Measurements from ENCODE around the gene PRPF38B. TPM values are rescaled to one million over a fixed set of nuclear protein-coding genes. Genes with fewer than 3 reads are reported as not detected.

The PRPF38B gene
- total and polyA plus RNA-seq, 9 of the 15 experiments (the other 6 are each of a cell fraction or from before 2014, with no cell fraction given), result 25.3 to 85.5 (median 66.4) TPM

- H2AFZ ChIP-seq (ENCODE audit: low read depth, low read length), result no peak overlapping the region
- H3K79me2 ChIP-seq (ENCODE audit: control insufficient read depth, insufficient read depth, low read length), result no peaks in the 10 kb centered on the region
- peak; percentile 82 for FAIRE-seq
- no peak overlapping the region for H3K27ac ChIP-seq (ENCODE audit: extremely low read depth, low read depth, low read length)
- CTCF ChIA-PET (ENCODE audit: low intra/inter-chr PET ratio), result interaction anchor here (1.1 to 3.8 kb wide), 3 partner anchors 131 to 862 kb away, joined by 4 to 65 read pairs (median 5); a partner anchor contains a TSS
- peaks cover 0 to 8% of the 10 kb centered on the region in 2 experiments; a peak in 3 of 5 replicates for H3K4me1 ChIP-seq (replicated peaks in 1 of 2; ENCODE audit: control insufficient read depth in 2 of 2, insufficient read depth in 2 of 2, low read length in 2 of 2)
- intact Hi-C loops (cut with micrococcal nuclease) (loop anchor here (1.0 to 10.0 kb wide), 6 partner anchors 49 to 519 kb away; partner anchors contain the start of genes EEIG2 and PRPF38B), in situ Hi-C loops (cut with MboI) (loop anchor here (25.0 kb wide), 1 partner anchor 856 kb away; no protein-coding TSS in a partner anchor)
- H3K9ac ChIP-seq (ENCODE audit: insufficient read depth in 1 of 2, low read depth in 2 of 2, low read length in 2 of 2), result no peak overlapping the region
- peak; percentile 85 for ATAC-seq
- no peaks in the 10 kb centered on the region for H3K36me3 ChIP-seq (ENCODE audit: control insufficient read depth, insufficient read depth, low read length)
- H3K9me3 ChIP-seq (replicated peaks; ENCODE audit: control insufficient read depth, insufficient read depth, low read depth, low read length), result no peaks in the 10 kb centered on the region
- BruUV-seq (replicated peaks), result no TSS peak
- H3K9me1 ChIP-seq (ENCODE audit: control insufficient read depth, insufficient read depth, low read length), result no peaks in the 10 kb centered on the region
- POLR2A ChIA-PET, result interaction anchor here (0.6 to 1.9 kb wide), 3 partner anchors 48 to 1890 kb away, joined by 3 to 9 read pairs (median 3); partner anchors contain the start of gene PRPF38B
- H3K27me3 ChIP-seq (ENCODE audit: control insufficient read depth in 2 of 2, insufficient read depth in 2 of 2, low read length in 2 of 2), result no peaks in the 10 kb centered on the region; a peak in 1 of 5 replicates
- H4K20me1 ChIP-seq (replicated peaks; ENCODE audit: control insufficient read depth, insufficient read depth, low read length), result no peaks in the 10 kb centered on the region
- no peak overlapping the region for H3K4me2 ChIP-seq (ENCODE audit: insufficient read depth, low read length)
- WGBS (ENCODE audit: insufficient coverage, low coverage, missing lambda C conversion rate), result 16% methylated on average over 3 of the region's 3 CpGs
- peak; percentile 31 to 80 (median 46) for DNase-seq (ENCODE audit: extremely low read depth in 1 of 4, low spot score in 3 of 4)
- H3K4me3 ChIP-seq, result no peak overlapping the region
- TF ChIP-seq RAD21 (CRISPR knock-in tag; conservative IDR thresholded peaks at IDR 0.05 in 1 of 2, IDR thresholded peaks at IDR 0.05 in 1 of 2) (peak; percentile 94 to 97), SMAD4 (CRISPR knock-in tag; conservative IDR thresholded peaks at IDR 0.05) (0 out of 2 replicates have a peak, but pooled peaks have one; percentile 24), SMC3 (conservative IDR thresholded peaks at IDR 0.05; ENCODE audit: insufficient read depth, low read depth, low read length) (peak; percentile 89), FOSL1 (tag; conservative IDR thresholded peaks at IDR 0.05) (0 out of 2 replicates have a peak, but pooled peaks have one; percentile 29), ZKSCAN3 (CRISPR knock-in tag; IDR thresholded peaks at IDR 0.05) (no peak), ZBTB26 (CRISPR knock-in tag; IDR thresholded peaks at IDR 0.05) (no peak), DEAF1 (CRISPR knock-in tag; IDR thresholded peaks at IDR 0.05) (peak; percentile 90), USF1 (CRISPR knock-in tag; IDR thresholded peaks at IDR 0.05) (no peak), ZNF384 (IDR thresholded peaks at IDR 0.05; ENCODE audit: low read depth, low read length) (0 out of 2 replicates have a peak, but pooled peaks have one; percentile 14), ZNF277 (CRISPR knock-in tag; IDR thresholded peaks at IDR 0.05; ENCODE audit: borderline replicate concordance) (no peak), CHAMP1 (IDR thresholded peaks at IDR 0.05) (0 out of 2 replicates have a peak, but pooled peaks have one; percentile 14)
Measured at GRCh38 chr1:108643492-108644335, 48.4 kb upstream of the PRPF38B start.

Data from K562 (cell line).